HG03439 (cell line): Measurements from ENCODE around the gene ADAM12.

Experiments
- ATAC-seq: cut with Tn5 transposase; IDR thresholded peaks from one replicate; pipeline ENCODE4 v1.9.1; 2021; ENCODE audit warnings: mild to moderate bottlenecking, moderate library complexity; ENCODE audit not compliant: unreplicated experiment

Gene ADAM12

DNA sequence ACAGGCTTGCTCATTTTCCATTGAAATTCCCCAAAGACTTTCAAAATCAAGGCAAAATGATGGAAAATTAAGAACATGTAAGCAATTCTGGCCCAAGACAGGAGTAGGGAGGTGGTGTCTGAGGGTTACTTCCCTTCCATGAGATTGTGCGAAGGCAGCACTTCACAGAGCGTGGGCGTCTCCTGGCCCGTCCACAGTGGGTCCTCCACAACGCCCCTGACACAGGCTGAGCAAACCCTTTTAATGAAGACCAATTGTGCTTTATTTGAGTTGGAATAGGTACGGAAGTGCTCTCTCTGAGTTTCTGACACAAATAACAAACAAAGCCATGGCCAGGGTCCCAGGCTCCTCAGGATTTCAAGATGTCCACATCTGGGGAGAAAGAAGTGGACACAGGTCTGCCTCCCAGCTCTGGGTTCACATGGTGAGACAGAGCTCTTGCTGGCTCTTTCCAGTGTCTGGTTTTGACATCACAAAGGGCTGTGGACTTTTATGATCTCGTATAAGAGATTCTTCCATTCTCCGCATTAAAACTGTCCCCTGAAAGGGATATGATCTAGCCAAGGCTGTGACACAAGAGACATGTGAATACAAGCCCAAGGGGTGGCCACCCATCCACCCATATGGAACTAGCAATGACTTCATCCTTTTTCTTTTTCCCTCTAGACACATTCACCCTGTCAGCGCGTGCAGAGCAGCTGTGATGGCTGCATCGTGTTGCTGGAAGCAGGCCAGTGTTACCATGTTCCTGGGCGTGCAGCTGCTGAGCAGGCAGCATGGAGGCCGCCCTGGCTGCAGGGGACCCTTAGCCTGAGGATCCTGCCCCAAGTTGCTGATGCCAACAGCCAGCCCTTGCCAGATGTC lies 145.6 kb downstream of the ADAM12 start:
- no peak for ATAC-seq

GRCh38 chr10:126240483-126240882 lies 147.8 kb downstream of the ADAM12 start:
- no peak for ATAC-seq

DNA sequence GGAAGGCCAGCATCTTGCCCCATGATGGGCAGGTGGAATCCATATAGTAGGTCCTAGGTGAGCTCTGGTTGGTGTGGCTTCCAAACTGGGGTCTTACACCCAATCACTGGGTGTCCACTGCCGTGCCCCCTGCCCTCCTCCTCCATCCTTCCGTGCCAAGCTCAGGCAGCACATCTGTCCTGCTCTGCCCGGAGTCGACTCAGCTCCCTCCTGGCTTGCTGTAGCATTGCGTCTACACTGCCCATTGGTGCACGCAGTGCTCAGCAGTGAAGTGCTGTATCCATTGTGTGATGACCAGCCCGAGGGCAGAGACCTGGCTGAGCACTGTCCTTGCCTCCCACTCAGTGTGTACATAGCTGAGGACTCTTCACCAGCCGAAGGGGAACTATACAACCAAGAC lies 148.4 kb downstream of the ADAM12 start:
- no peak for ATAC-seq

- no peak for ATAC-seq
Measured at GRCh38 chr10:126235979-126236851, 152.1 kb downstream of the ADAM12 start.

DNA sequence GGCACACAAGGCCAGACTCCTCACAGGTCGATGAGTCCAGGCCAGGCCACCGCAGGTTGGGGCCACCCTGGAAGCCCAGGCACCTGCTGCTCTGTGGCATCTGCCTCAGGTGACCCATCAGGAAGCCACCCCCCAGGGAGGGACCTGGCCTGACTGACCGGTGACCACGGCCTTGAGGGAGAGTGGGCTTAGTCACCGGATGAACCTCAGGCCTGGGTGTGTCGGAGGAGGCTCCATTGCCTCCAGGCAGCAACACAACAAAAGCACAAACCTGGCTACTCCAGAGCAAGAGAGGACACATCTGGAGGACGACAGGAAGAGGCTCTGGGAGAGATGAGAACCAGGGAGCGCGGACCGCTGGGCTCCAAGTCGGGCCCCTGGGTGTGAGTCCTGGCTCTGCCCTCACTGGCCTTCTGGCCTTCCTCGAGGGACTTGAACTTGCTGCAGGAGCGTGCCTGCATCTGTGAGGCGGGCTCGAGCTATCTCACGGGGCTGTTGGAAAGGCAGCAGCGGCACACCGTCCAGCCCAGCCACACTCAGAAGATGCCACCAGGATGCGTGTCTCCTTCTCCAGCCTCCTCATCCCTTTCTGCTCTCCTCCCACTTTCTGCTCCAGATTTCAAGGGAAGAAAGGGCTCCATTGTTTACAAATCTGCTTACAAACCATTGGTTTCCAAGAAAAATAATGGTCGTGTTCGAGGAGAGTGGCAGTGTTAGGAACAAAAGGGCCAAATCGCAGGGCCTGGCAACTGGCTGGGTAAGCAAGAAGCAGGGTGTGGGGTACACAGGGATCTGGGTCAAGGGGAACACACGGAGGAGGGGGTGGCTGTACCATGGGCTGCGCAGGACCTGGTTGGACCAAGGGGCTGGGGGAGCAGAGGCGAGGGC lies 152.9 kb downstream of the ADAM12 start:
- ATAC-seq, result no peak

DNA sequence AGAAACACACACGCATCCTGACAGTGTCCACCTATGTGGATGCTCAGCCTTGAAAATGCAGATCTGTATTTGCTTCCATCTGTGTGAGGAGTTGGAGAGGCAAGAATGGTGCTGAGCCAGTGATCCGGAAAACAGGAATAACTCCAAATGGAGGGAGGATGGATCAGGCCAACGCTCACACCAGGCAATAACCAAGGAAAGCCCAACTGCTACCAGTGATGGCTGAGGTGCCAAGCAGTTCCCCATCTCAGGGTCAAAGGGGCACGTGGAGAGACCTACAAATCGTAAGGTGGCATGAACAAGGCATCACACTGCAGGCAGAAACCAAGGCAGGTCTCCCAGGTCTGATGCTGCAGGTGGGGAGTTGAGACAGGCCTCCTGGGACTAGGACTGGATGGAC lies 153.6 kb downstream of the ADAM12 start:
- ATAC-seq, result no peak

- ATAC-seq, result no peak
Measured at GRCh38 chr10:126233182-126234148, 154.8 kb downstream of the ADAM12 start.

- no peak for ATAC-seq
Measured at GRCh38 chr10:126230587-126230986, 157.7 kb downstream of the ADAM12 start.

- ATAC-seq, result no peak
Measured at GRCh38 chr10:126229686-126230085, 158.6 kb downstream of the ADAM12 start.

DNA sequence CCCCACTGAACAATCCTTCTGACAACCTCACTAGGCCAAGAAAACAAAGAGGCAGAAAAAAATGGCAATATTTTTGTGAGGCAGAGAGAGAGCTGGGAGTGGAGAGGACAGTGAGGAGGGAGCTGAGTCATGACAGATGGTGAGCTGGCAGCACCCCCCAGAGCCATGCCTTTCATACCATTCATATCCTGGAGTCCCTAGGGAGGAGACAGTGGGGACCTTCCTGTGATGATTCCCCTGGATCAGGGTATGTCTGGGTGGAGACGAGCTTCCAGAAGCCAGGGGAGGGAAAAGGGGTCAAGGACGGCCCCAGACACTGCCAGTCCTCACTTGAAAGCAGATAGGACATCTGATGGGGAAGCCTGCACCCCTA lies 160.5 kb downstream of the ADAM12 start:
- ATAC-seq, result no peak

DNA sequence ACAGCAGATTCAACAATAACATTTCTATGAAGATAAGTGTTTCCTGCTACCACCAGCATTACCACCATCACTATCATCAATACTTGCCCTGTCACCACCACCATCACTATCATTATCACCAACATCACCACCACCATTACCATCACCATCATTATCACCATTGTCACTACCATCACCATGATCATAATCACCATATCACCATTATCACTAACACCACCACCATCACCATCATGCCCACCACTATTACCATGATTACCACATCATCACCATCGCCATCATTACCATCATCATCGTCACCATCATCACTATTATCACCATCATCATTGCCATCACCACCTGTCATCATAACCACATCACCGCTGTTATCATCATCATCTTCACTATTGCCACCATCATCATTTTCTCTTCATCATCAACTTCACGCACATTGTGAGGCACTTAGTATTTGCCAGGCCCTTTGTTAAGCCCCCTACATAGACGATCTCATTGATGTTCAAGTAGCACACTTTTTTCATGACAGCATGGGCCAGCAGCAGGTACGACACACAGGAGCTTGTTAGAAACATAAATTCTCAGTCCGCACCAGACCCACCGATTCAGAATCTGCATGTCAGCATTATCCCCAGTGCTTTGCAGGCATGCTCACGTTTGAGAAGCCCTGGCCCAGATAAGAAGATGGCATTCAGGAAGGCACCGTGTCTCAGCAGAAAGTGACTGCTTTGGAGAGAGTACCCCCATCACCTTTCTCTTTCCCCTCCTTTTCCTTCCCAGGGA lies 161.1 kb downstream of the ADAM12 start:
- ATAC-seq, result no peak

GRCh38 chr10:126226205-126226604 lies 162.1 kb downstream of the ADAM12 start:
- no peak for ATAC-seq

GRCh38 chr10:126225672-126226008 lies 162.6 kb downstream of the ADAM12 start:
- ATAC-seq, result no peak

DNA sequence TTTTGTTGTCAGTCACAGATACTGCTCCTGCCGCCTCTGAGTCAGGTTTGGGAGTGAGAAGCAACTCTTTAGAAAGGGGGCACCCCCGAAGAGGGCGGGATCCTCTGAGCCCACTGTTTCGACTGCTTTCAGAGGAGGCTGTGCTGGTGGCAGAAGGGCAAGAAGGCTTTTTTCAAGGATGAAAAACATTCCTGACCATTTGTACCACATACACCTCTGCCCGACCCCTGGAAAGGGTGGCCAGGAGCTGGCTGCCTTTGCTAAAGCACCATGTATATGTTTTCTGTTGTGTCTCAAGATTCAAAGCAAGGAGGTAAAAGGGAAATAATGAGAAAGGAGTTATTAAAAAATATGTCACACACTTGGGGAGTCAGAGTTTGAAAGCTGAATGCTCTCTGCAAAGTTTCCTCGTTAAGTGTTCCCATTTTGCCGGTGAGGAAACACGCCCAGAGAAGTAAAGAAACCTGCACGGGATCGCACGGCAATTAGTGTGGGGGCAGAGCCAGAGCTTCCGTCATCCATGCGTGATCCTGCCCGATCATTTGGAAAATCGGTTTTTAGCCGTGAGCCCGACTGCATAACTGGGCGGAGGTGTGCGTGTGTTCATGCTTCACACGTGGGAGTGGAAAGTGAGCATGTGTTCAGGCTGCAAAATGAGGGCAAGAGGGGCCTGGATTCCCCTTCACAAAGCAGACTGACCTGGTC lies 163.2 kb downstream of the ADAM12 start:
- no peak for ATAC-seq

GRCh38 chr10:126223512-126224067 lies 164.7 kb downstream of the ADAM12 start:
- ATAC-seq, result no peak

GRCh38 chr10:126222736-126223511 lies 165.4 kb downstream of the ADAM12 start:
- no peak for ATAC-seq

- no peak for ATAC-seq
Measured at GRCh38 chr10:126221874-126222273, 166.4 kb downstream of the ADAM12 start.
